HG02610 (cell line): ENCODE measurements around the gene B4GALT6.

ENCODE experiments used
- ATAC-seq: cut with Tn5 transposase; IDR thresholded peaks from one replicate; pipeline ENCODE4 v1.9.1; 2021; ENCODE audit warnings: mild to moderate bottlenecking, moderate library complexity; ENCODE audit not compliant: unreplicated experiment

B4GALT6 gene

GRCh38 chr18:31636387-31636786 is 48.0 kb downstream of the B4GALT6 start:
- no peak for ATAC-seq

- peak; percentile 97 for ATAC-seq
Observed at GRCh38 chr18:31634331-31634713, 50.1 kb downstream of the B4GALT6 start.

GRCh38 chr18:31633392-31634330 is 50.7 kb downstream of the B4GALT6 start:
- peak; percentile 32 for ATAC-seq

- ATAC-seq: no peak
Observed at GRCh38 chr18:31632356-31632755, 52.0 kb downstream of the B4GALT6 start.

- no peak for ATAC-seq
Observed at GRCh38 chr18:31631526-31631925, 52.9 kb downstream of the B4GALT6 start.

GRCh38 chr18:31630549-31630948 is 53.8 kb downstream of the B4GALT6 start:
- no peak for ATAC-seq

- no peak for ATAC-seq
Observed at GRCh38 chr18:31626409-31626808, 58.0 kb downstream of the B4GALT6 start.

- ATAC-seq: no peak
Observed at GRCh38 chr18:31624892-31625640, 59.3 kb downstream of the B4GALT6 start.

- no peak for ATAC-seq
Observed at GRCh38 chr18:31619291-31619690, 65.1 kb downstream of the B4GALT6 start.

- ATAC-seq: no peak
Observed at GRCh38 chr18:31618801-31619200, 65.6 kb downstream of the B4GALT6 start.

- ATAC-seq: peak; percentile 74
Observed at GRCh38 chr18:31617031-31617717, 67.2 kb downstream of the B4GALT6 start.

GRCh38 chr18:31616586-31616985 is 67.8 kb downstream of the B4GALT6 start:
- no peak for ATAC-seq

- no peak for ATAC-seq
Observed at GRCh38 chr18:31614044-31614443, 70.3 kb downstream of the B4GALT6 start.

GRCh38 chr18:31612124-31612523 is 72.3 kb downstream of the B4GALT6 start:
- ATAC-seq: no peak

GRCh38 chr18:31611511-31611910 is 72.9 kb downstream of the B4GALT6 start:
- ATAC-seq: no peak

- ATAC-seq: no peak
Observed at GRCh38 chr18:31610286-31611205, 73.8 kb downstream of the B4GALT6 start.

- ATAC-seq: no peak
Observed at GRCh38 chr18:31609886-31610285, 74.5 kb downstream of the B4GALT6 start.

GRCh38 chr18:31607384-31607783 is 77.0 kb downstream of the B4GALT6 start:
- ATAC-seq: no peak

- no peak for ATAC-seq
Observed at GRCh38 chr18:31606265-31606664, 78.1 kb downstream of the B4GALT6 start.

GRCh38 chr18:31603315-31603714 is 81.1 kb downstream of the B4GALT6 start:
- ATAC-seq: no peak
